ENCODE data around the gene NQO1. TPM values are rescaled to one million over a fixed set of nuclear protein-coding genes. Genes with fewer than 3 reads are reported as not detected.
"Not testable (repeated sequence)": the region's sequence is repeated elsewhere in the genome, so short reads cannot be mapped to it uniquely, and the experiment has no call there.

Gene NQO1
- total RNA-seq, 1 donor from 2014 or later = 129 TPM

- DNase-seq (ENCODE audit: extremely low read depth, low read depth, low spot score) = no peak
These were observed 18.2 kb upstream of the NQO1 start for GRCh38 chr16:69744363-69745231.

DNA sequence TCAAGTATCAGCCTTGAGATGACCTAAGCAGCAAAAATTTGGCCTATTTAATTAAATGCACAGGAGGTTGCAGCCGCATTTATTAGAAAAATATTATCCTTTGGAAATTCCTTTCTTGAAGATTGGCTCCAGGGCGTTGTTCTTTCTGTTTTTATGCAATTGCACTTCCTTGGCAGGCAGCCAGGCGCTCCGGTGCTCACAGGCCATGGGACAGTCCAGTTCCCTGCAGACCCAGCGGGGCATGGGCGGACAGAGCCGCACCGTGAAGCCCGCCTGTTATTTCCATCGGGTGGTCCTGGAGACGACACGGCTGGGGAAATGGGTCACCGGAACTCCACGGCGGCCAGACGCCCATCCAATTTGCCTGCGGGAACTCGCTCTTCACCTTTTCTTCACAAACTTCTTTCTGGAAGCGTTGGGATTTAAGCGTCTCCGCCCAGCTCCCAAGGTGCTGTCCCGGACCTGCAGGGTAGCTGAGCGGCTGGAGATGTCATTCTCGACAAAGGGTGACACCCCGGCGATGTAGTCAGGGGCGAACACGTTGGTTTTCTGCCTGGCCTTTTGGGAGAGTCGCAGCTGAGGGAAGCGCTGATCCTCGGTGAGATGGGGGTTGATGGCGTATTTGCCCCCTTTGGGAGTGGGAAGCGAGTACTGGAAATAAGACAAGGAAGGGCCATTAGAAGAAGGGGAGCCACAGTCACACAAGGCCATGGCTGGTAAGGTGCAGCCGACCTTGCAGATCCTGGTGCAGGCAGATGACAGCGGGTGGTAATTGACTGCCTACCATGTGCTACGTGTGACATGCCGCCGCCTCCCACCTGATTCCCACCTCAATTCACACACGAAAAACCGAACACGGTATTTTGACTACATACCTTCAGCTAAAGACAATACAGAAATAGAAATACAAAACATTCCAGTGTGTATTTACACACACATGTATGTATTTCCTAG, 15.9 kb upstream of the NQO1 start:
- DNase-seq (ENCODE audit: extremely low read depth, low read depth, low spot score) = no peak

- DNase-seq (ENCODE audit: extremely low read depth, low read depth, low spot score) = no peak
These were observed 15.2 kb upstream of the NQO1 start for GRCh38 chr16:69741519-69741918.

DNA sequence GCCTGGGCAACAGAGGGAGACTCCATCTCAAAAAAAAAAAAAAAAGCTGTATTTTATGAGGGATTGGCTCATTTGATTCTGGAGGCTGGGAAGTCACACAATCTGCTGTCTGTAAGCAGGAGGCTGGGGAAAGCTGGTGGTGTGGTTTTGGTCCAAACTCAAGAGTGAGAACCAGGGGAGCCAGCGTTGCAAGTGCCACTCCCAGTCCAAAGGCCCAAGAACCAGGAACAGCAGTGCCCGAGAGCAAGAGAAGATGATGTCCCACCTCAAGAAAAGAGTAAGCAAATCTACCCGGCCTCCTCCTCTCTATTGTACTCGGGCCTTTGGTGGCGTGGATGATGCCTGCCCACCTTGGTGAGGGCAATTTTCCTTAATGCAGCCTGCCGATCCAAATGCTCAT, 5.7 kb upstream of the NQO1 start:
- DNase-seq (ENCODE audit: extremely low read depth, low read depth, low spot score) = no peak

DNA sequence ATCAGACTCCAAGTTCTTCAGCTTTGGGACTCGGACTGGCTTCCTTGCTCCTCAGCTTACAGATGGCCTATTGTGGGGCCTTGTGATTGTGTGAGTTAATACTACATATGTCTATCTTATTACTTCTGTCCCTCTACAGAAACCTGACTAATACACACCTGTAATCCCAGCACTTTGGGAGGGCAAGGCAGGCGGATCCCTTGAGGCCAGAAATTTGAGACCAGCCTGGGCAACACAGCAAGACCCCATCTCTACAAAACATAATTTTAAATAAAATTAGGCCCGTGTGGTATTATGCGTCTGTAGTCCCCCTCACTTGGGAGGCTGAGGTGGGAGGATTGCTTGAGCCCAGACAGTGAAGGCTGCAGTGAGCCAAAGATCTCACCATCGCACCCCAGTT, 4.9 kb upstream of the NQO1 start:
- not testable (repeated sequence) for DNase-seq (ENCODE audit: extremely low read depth, low read depth, low spot score)

- not testable (repeated sequence) for DNase-seq (ENCODE audit: extremely low read depth, low read depth, low spot score)
These were observed 2.7 kb upstream of the NQO1 start for GRCh38 chr16:69729030-69729429.

- no peak for DNase-seq (ENCODE audit: extremely low read depth, low read depth, low spot score)
These were observed 1.5 kb upstream of the NQO1 start for GRCh38 chr16:69727916-69728270.

- DNase-seq (ENCODE audit: extremely low read depth, low read depth, low spot score) = no peak
These were observed 664 bp downstream of the NQO1 start for GRCh38 chr16:69725480-69726312.

GRCh38 chr16:69724981-69725479, 1.3 kb downstream of the NQO1 start:
- DNase-seq (ENCODE audit: extremely low read depth, low read depth, low spot score) = no peak

GRCh38 chr16:69724414-69724873, 1.9 kb downstream of the NQO1 start:
- no peak for DNase-seq (ENCODE audit: extremely low read depth, low read depth, low spot score)

DNA sequence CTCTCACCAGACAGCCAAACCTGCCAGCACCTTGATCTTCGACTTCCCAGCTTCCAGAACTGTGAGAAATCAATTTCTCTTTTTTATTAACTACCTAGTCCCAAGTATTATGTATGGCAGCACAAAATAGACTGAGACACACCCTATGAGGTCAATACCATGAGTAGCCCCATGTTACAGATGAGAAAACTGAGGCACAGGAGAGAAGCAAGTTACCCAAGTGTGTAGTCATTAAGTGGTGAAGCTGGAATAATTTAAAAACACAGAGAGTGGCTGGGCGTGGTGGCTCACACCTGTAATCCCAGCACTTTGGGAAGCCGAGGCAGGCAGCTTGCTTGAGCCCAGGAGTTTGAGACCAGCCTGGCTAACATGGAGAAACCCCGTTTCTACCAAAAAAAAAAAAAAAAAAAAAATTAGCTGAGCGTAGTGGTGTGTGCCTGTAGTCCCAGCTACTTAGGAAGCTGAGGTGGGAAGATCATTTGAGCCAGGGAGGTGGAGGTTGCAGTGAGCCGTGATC, 4.9 kb downstream of the NQO1 start:
- no peak for DNase-seq (ENCODE audit: extremely low read depth, low read depth, low spot score)

DNA sequence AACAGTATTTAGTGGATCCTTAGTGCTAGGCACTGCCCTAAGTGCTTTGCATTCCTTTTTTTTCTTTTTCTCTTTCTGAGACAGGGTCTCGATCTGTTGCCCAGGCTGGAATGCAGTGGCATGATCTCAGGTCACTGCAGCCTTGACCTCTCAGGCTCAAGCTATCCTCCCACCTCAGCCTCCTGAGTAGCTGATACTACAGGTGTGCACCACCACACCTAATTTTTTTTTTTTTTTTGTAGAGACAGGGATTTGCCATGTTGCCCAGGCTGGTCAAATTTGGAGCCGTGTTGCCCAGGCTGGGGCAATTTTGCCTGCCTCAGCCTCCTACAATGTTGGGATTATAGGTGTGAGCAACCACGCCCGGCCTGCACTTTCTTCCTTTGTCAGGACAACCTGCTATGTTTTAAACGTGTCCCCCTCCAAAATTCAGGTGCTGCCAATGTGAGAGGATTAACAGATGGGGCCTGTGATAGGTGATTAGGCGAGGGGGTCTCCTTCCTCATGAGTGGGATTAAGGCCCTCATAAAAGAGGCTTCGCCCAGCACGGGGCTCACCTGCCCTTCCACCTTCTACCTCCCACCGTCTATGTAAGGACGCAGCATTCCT, 5.4 kb downstream of the NQO1 start:
- DNase-seq (ENCODE audit: extremely low read depth, low read depth, low spot score) = no peak

GRCh38 chr16:69718111-69718764, 8.1 kb downstream of the NQO1 start:
- no peak for DNase-seq (ENCODE audit: extremely low read depth, low read depth, low spot score)

DNA sequence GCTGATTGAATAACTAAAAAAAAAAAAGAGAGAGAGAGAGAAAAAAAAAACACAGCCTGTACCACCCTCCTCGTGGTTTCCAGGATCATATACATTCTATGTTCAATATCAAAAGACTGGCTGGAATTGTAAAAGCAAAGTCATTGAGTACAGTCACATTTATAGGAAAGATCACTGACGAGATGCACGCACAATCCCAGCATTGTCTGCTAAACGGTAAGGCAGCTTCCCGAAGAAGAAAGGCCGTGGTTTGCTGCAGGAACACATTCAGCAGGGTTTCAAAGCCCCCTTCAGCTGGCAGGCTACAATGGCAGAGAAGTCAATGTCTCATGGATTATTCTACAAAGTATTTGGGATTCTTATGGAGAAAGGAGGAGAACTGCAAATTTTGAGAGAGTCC, 9.3 kb downstream of the NQO1 start:
- no peak for DNase-seq (ENCODE audit: extremely low read depth, low read depth, low spot score)

DNA sequence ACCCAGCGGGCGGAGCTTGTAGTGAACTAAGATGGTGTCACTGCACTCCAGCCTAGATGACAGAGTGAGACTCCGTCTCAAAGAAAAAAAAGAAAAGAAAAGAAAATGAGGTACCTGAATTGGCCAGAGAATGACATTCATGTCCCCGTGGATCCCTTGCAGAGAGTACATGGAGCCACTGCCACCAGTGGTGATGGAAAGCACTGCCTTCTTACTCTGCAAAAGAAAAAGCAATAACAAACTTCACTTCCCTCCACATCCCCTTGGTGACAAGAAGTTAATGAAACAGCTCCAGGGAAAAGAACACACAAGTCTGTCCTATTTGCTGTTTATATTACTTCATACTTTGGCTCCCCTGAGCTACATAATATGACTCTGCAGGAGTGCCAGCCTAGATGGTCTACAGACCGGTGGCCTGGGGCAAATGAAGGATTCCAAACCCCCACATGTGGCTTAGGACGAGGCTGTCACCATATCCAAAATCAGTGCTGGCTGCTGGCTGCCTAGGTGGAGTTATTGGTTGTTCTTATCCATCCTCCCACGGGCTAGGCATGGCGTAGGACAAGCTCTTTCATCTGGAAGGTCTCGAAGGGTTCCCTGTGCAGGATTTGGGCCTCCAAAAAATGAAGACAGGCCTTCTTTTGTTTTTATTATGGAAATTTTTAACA, 13.3 kb downstream of the NQO1 start:
- DNase-seq (ENCODE audit: extremely low read depth, low read depth, low spot score) = no peak

DNA sequence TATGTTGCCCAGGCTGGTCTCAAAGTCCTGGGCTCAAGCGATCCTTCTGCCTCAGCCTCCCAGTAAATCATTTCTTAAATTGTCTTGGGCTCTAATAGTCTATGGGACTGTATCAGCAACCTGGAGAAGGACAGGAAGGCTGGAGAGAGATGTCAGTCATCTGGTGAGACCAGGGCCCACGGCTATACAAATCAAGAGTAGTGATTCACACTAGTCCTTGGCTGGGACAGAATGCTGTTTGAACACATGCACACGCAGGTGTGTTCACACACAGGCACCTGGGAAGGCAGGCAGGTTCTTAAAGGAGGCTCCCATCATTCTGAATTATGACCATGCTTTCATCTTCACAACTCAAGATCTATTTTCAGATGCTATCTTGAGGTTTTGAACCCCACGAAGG, 14.1 kb downstream of the NQO1 start:
- no peak for DNase-seq (ENCODE audit: extremely low read depth, low read depth, low spot score)

GRCh38 chr16:69711115-69711740, 15.1 kb downstream of the NQO1 start:
- no peak for DNase-seq (ENCODE audit: extremely low read depth, low read depth, low spot score)

DNA sequence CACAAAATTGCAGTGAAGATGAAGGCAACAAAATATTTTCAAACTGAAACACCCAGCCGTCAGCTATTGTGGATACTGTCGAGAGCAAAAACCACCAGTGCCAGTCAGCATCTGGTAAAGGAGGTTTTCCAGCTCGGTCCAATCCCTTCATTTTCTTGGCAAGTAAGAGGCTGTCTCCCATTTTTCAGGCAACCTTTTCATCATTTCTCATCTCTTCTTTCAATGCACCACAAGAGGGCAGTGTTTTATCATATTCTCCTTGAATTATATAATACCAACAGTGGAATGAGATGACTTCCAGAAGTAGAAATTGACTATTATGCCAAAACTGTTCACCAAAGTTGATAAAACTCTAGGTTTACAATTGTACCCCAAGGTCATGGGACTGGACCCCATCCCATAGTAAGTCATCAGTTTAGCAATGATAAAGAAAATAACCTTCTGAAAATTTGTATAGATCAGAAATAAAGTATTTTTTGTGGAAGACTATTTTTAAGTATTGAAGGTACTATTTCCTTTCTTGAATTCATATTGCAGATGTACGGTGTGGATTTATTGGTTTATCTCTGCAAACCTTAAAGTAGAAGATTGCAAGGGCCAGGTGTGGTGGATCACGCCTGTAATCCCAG, 16.8 kb downstream of the NQO1 start:
- peak; percentile 52 for DNase-seq (ENCODE audit: extremely low read depth, low read depth, low spot score)
